Lower lobe of right lung (tissue), 2 donors: ENCODE results near the gene OXNAD1. TPM values are rescaled to one million over a fixed set of nuclear protein-coding genes. Genes with fewer than 3 reads are reported as not detected.

Experiments used
- ATAC-seq, 2 donors: fragments of 200-7000 bp; cut with Tn5 transposase; one replicate each; pipeline ENCODE4 v1.9.1; 2020 to 2022; ENCODE audit warnings: mild to moderate bottlenecking in 2 of 2, moderate library complexity in 2 of 2
- DNase-seq: peaks from one replicate; pipeline ENCODE4 v3.0.0-alpha.2; 2020
- H3K27ac ChIP-seq: fragments of 200-600 bp; one replicate; pipeline ENCODE4 v1.8.0; 2022
- H3K27me3 ChIP-seq: fragments of 200-600 bp; one replicate; pipeline ENCODE4 v1.8.0; 2022; ENCODE audit warnings: low read depth
- H3K36me3 ChIP-seq: fragments of 200-600 bp; one replicate; pipeline ENCODE4 v1.8.0; 2022; ENCODE audit warnings: mild to moderate bottlenecking
- H3K4me1 ChIP-seq: fragments of 200-600 bp; one replicate; pipeline ENCODE4 v1.8.0; 2022
- H3K4me3 ChIP-seq: fragments of 200-600 bp; one replicate; pipeline ENCODE4 v1.8.0; 2022; ENCODE audit warnings: mild to moderate bottlenecking
- H3K9me3 ChIP-seq: fragments of 200-600 bp; one replicate; pipeline ENCODE4 v1.8.0; 2022
- CTCF ChIP-seq: fragments of 200-600 bp; IDR thresholded peaks from one replicate; pipeline ENCODE4 v1.8.0; 2022; ENCODE audit warnings: antibody characterized with exemption, mild to moderate bottlenecking
- intact Hi-C: fragments of 100-400 bp; cut with DNase I; formaldehyde crosslinking; loops from one replicate; pipeline ENCODE4 v1.11.0; 2022
- long read RNA-seq: library from polyadenylated mRNA; unstranded; transcript quantifications from one replicate; pipeline ENCODE4 v2.0.0, GENCODE V29; 2021
- total RNA-seq: library from RNA; stranded (reverse); fragmentation: NEBNext Ultra II Directional; extraction: Animal tissue kit (Norgen Biotek cat#: 25700); gene quantifications from one replicate; pipeline ENCODE4 v1.2.1, GENCODE V29; 2021
- donor health status: DM: no; HTN: yes; CAD: no; lungs with severe emphysema.

Gene OXNAD1
- total RNA-seq, result 13.1 TPM
- long read RNA-seq, partial matches to known transcripts, result 5 of 38 reads
- long read RNA-seq, other reads (novel, unspliced or antisense), result 25 of 38 reads

- Histone ChIP-seq H3K27me3 (no peaks in the 10 kb centered on the region), H3K36me3 (peaks cover 25% of the 10 kb centered on the region), H3K4me1 (peaks cover 51% of the 10 kb centered on the region), H3K4me3 (peak within 1 kb of the TSS; percentile 77), H3K27ac (peak within 1 kb of the TSS; percentile 97), H3K9me3 (no peaks in the 10 kb centered on the region)
- peak; percentile 100 for ATAC-seq
- peak; percentile 100 for DNase-seq
- intact Hi-C loops, result loop anchor here (5.0 kb wide), 1 partner anchor 287 kb away; no protein-coding TSS in a partner anchor
- no peak for TF ChIP-seq CTCF
These were observed at the start of gene OXNAD1, which contains the start of gene DPH3 for GRCh38 chr3:16264708-16265454. TSS of gene OXNAD1 (plus strand) at chr3:16265212. CDS start at chr3:16270953, 5,741 bp downstream. TSS of gene DPH3 (minus strand) at chr3:16264943. CDS start at chr3:16264876, 67 bp downstream.

DNA sequence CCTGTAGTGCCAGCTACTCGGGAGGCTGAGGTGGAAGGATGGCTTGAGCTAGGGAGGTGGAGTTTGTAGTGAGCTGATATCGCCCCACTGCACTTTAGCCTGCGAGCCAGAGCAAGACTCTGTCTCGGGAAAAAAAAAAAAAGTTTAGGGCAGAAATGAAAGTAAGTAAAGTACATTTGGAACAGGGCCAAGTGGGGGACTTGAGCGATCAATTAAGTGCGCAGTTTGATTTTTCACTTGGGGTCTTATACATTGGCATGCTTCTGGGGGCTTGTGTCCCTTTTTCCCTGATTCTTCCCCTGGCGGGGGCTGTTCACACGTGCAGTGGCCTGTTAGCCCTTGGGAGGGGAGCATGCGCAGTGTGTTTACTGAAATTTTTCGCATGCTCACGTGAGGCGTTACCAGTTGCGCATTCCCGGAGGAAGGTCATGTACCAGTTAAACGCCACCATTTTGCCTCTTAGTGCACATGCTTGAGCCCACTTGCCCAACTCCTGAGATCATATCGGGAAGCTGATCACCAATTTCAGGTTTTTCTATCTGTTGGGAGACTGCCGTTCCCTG is 48.6 kb upstream of the OXNAD1 start:
- Histone ChIP-seq H3K27me3 (no peaks in the 10 kb centered on the region), H3K27ac (no peak overlapping the region), H3K36me3 (no peaks in the 10 kb centered on the region), H3K4me3 (no peak overlapping the region), H3K9me3 (no peaks in the 10 kb centered on the region), H3K4me1 (no peaks in the 10 kb centered on the region)
- TF ChIP-seq CTCF, result no peak
- intact Hi-C loops, result no loop called here
- ATAC-seq, result no peak
- no peak for DNase-seq

GRCh38 chr3:16219777-16220176 is 45.2 kb upstream of the OXNAD1 start:
- intact Hi-C loops, result no loop called here
- no peak overlapping the region for H3K27ac ChIP-seq
- H3K4me1 ChIP-seq, result no peaks in the 10 kb centered on the region
- H3K36me3 ChIP-seq, result no peaks in the 10 kb centered on the region
- DNase-seq, result no peak
- H3K9me3 ChIP-seq, result no peaks in the 10 kb centered on the region
- TF ChIP-seq CTCF, result no peak
- ATAC-seq, result no peak
- H3K27me3 ChIP-seq, result no peaks in the 10 kb centered on the region
- H3K4me3 ChIP-seq, result no peak overlapping the region

DNA sequence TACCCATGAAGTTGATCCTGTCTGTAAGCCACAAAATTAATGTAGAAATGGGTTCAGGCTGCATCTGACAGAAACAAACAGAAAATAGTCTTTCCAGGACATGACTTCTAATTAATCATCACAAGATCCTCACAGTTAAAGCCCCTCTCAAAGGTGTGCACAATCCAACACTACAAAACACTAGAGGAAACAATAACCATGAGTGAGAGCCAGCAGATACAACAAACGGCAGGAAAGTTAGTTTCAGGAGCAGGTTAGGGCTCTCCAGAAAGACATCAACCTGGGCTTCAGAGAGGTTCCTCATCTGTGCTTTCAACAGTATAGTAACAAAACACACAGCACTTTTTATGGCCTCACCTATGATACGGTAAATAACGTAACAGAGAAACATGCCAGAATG is 43.0 kb upstream of the OXNAD1 start:
- H3K4me1 ChIP-seq, result no peaks in the 10 kb centered on the region
- DNase-seq (no peak), ATAC-seq (no peak)
- H3K27ac ChIP-seq, result no peak overlapping the region
- no peaks in the 10 kb centered on the region for H3K9me3 ChIP-seq
- no peaks in the 10 kb centered on the region for H3K36me3 ChIP-seq
- intact Hi-C loops, result no loop called here
- no peak overlapping the region for H3K4me3 ChIP-seq
- TF ChIP-seq CTCF, result no peak
- H3K27me3 ChIP-seq, result no peaks in the 10 kb centered on the region

- TF ChIP-seq CTCF, result no peak
- intact Hi-C loops, result no loop called here
- Histone ChIP-seq H3K4me1 (no peaks in the 10 kb centered on the region), H3K36me3 (no peaks in the 10 kb centered on the region), H3K27ac (no peak overlapping the region), H3K9me3 (no peaks in the 10 kb centered on the region), H3K27me3 (no peaks in the 10 kb centered on the region), H3K4me3 (no peak overlapping the region)
- DNase-seq (no peak), ATAC-seq (no peak)
These were observed 42.5 kb upstream of the OXNAD1 start for GRCh38 chr3:16222547-16222946.
